T-helper 1 cell treated with Interleukin-12 subunit alpha and Interleukin-12 subunit beta and Interleukin-4 antibody, amounts not matched to agents 30 μg/mL and 1 μg/mL, for 36 hours (primary cell): ENCODE data around the gene TMEM106C.

Source experiments
- H3K27ac Mint-ChIP-seq: one replicate; pipeline ENCODE4 v1.8.0; 2021; ENCODE audit warnings: mild to moderate bottlenecking, mixed read lengths
- H3K27me3 Mint-ChIP-seq: one replicate; pipeline ENCODE4 v1.8.0; 2021; ENCODE audit warnings: low read depth, mixed read lengths
- H3K36me3 Mint-ChIP-seq: one replicate; pipeline ENCODE4 v1.8.0; 2021; ENCODE audit warnings: low read depth, mixed read lengths
- H3K4me1 Mint-ChIP-seq: one replicate; pipeline ENCODE4 v1.8.0; 2021; ENCODE audit warnings: low read depth, mixed read lengths
- H3K4me3 Mint-ChIP-seq: one replicate; pipeline ENCODE4 v1.8.0; 2021; ENCODE audit warnings: mild to moderate bottlenecking, moderate library complexity, mixed read lengths
- H3K9me3 Mint-ChIP-seq: one replicate; pipeline ENCODE4 v1.8.0; 2021; ENCODE audit warnings: mixed read lengths

Gene TMEM106C

DNA sequence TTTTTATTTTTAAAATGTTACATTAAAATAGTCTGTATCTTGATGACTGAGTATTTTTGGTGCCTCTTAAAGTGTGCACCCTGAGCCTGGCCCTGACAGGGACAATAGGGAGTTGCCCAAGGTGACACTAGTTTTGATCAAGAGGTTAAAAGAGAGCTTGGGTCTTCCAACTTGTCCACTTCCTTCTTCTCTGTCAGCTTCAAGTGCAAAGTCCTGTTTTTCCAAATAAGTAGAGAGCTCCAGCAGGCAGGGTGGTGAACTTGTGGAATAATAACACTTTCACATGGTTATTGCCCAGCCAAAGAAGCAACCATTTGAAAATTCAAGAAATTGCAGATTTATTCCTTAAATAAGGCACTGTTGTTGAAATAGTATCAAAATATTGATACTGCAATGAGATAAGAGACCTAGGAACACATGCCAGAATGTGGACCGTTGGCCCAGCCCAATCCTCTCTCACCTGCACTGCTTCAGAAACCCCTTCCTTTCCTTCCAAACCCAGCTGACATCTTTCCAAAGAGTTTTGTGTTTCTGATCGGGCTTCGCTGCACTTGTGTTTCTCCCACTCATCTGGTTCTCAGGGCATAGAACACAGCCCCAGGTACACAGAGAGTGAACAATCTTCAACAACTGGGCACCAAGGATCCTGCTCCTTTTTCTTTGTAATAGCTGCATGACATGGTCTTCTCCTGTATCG, 54.7 kb downstream of the TMEM106C start:
- Mint-ChIP-seq H3K27me3 (peaks cover 51% of the 10 kb centered on the region), H3K27ac (no peak overlapping the region), H3K36me3 (no peaks in the 10 kb centered on the region), H3K4me1 (no peaks in the 10 kb centered on the region), H3K9me3 (no peaks in the 10 kb centered on the region), H3K4me3 (no peak overlapping the region)
